ENCODE data around the gene CENPE.

CENPE gene

GRCh38 chr4:103076747-103077347 is 121.3 kb downstream of the CENPE start, which contains the start of gene SLC9B2:
TSS of gene SLC9B2 (minus strand) at chr4:103076761. CDS start at chr4:103067550, 9,211 bp downstream.
- no peak for DNase-seq

GRCh38 chr4:103075894-103076746 is 122.0 kb downstream of the CENPE start:
- peak; percentile 11 to 30 for DNase-seq

- no peak for DNase-seq
Observed at GRCh38 chr4:103075435-103075893, 122.7 kb downstream of the CENPE start.

GRCh38 chr4:103074744-103075434 is 123.3 kb downstream of the CENPE start:
- DNase-seq = peak; percentile 26 to 74

- no peak for DNase-seq
Observed at GRCh38 chr4:103073792-103074438, 124.2 kb downstream of the CENPE start.

GRCh38 chr4:103067841-103068547 is 130.1 kb downstream of the CENPE start:
- no peak for DNase-seq

- DNase-seq = no peak
Observed at GRCh38 chr4:103060453-103061148, 137.5 kb downstream of the CENPE start.
